DLD1 (cell line): Measurements from ENCODE around the gene CXCL14.

Source experiments
- in situ Hi-C: cut with HindIII; loops from 2 replicates; pipeline ENCODE4 v1.10.0; 2017; ENCODE audit warnings: low sequenced_read_pairs

The CXCL14 gene

GRCh38 chr5:135578685-135579341 lies at the start of gene CXCL14:
Gene CXCL14, minus strand, starts transcription at chr5:135578991. Its CDS starts 213 bp downstream, at chr5:135578778.
- in situ Hi-C loops, result no loop called here

GRCh38 chr5:135626636-135627035 lies 47.8 kb upstream of the CXCL14 start:
- in situ Hi-C loops, result no loop called here

- in situ Hi-C loops, result no loop called here
These were observed 47.2 kb upstream of the CXCL14 start for GRCh38 chr5:135625961-135626360.

- in situ Hi-C loops, result no loop called here
These were observed 46.7 kb upstream of the CXCL14 start for GRCh38 chr5:135625486-135625885.

- in situ Hi-C loops, result no loop called here
These were observed 46.3 kb upstream of the CXCL14 start for GRCh38 chr5:135625061-135625460.

GRCh38 chr5:135623186-135623715 lies 44.5 kb upstream of the CXCL14 start:
- in situ Hi-C loops, result loop anchor here (25.0 kb wide), 1 partner anchor 114 kb away; no protein-coding TSS in a partner anchor

GRCh38 chr5:135615581-135616260 lies 36.9 kb upstream of the CXCL14 start:
- in situ Hi-C loops, result loop anchor here (25.0 kb wide), 1 partner anchor 122 kb away; no protein-coding TSS in a partner anchor

- in situ Hi-C loops, result loop anchor here (25.0 kb wide), 1 partner anchor 122 kb away; no protein-coding TSS in a partner anchor
These were observed 36.4 kb upstream of the CXCL14 start for GRCh38 chr5:135615171-135615570.

- in situ Hi-C loops, result loop anchor here (25.0 kb wide), 1 partner anchor 127 kb away; no protein-coding TSS in a partner anchor
These were observed 31.2 kb upstream of the CXCL14 start for GRCh38 chr5:135609981-135610380.

GRCh38 chr5:135608761-135609443 lies 30.1 kb upstream of the CXCL14 start:
- in situ Hi-C loops, result loop anchor here (25.0 kb wide), 1 partner anchor 128 kb away; no protein-coding TSS in a partner anchor

GRCh38 chr5:135608361-135608760 lies 29.6 kb upstream of the CXCL14 start:
- in situ Hi-C loops, result loop anchor here (25.0 kb wide), 1 partner anchor 129 kb away; no protein-coding TSS in a partner anchor

GRCh38 chr5:135606431-135606830 lies 27.6 kb upstream of the CXCL14 start:
- in situ Hi-C loops, result loop anchor here (25.0 kb wide), 1 partner anchor 131 kb away; no protein-coding TSS in a partner anchor

- in situ Hi-C loops, result loop anchor here (25.0 kb wide), 1 partner anchor 132 kb away; no protein-coding TSS in a partner anchor
These were observed 26.4 kb upstream of the CXCL14 start for GRCh38 chr5:135605221-135605620.

GRCh38 chr5:135604056-135604455 lies 25.3 kb upstream of the CXCL14 start:
- in situ Hi-C loops, result loop anchor here (25.0 kb wide), 1 partner anchor 133 kb away; no protein-coding TSS in a partner anchor

- in situ Hi-C loops, result loop anchor here (25.0 kb wide), 1 partner anchor 134 kb away; no protein-coding TSS in a partner anchor
These were observed 24.3 kb upstream of the CXCL14 start for GRCh38 chr5:135602882-135603721.

GRCh38 chr5:135601466-135601865 lies 22.7 kb upstream of the CXCL14 start:
- in situ Hi-C loops, result loop anchor here (25.0 kb wide), 1 partner anchor 136 kb away; no protein-coding TSS in a partner anchor

- in situ Hi-C loops, result loop anchor here (25.0 kb wide), 1 partner anchor 136 kb away; no protein-coding TSS in a partner anchor
These were observed 22.2 kb upstream of the CXCL14 start for GRCh38 chr5:135600971-135601381.

- in situ Hi-C loops, result loop anchor here (25.0 kb wide), 1 partner anchor 137 kb away; no protein-coding TSS in a partner anchor
These were observed 21.4 kb upstream of the CXCL14 start for GRCh38 chr5:135600152-135600570.

- in situ Hi-C loops, result loop anchor here (25.0 kb wide), 1 partner anchor 138 kb away; no protein-coding TSS in a partner anchor
These were observed 20.8 kb upstream of the CXCL14 start for GRCh38 chr5:135599421-135600151.
